ENCODE measurements around the gene ZMIZ1.

ZMIZ1 gene

DNA sequence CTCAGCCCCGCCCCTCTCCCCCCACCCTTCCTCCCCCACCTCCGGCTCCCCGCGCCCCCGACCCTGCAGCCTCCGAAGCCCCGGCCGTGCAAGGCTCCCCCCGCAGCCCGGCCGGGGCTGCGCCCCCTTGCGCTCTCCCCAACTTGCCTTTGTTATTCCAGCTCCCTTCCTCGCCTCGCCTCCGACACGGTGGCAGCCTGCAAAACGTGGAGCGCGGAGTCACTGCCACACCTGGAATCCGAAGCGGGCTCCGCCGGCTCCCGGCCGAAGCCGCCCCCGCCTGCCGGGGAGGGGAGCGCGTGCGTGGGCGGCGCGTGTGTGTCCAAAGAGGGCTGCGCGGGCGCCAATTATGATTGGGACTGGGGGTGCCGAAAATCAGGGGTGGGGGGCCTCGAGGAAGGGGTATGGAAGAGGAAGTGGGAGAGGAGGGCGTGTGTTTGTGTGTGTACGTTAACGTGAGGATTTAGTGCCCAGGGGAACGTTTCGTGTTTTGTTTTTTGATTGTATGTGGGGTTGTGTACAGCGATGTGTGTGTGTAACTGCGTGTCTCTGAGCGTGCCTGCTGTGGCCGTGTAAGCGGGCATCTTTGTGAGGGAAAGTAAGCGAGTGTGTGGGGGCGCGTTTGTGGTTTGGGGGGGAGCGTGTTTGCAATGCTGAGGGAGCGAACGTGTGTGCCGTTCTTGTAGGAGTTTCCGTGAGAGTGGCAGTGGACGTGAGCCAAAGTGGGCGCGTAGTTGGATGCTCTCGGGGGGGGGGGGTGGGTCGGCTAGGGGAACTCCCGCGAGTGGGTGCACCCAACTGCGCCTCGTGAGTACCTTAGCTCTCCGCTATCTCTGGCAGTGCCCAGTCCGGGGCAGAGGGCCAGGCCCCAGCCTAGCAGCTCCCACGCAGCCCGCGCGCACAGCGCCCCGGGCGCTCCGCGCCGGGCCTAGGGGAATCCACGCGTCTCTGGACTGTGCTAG, 1.2 kb upstream of the ZMIZ1 start:
- Histone ChIP-seq H3K27me3 (replicated peaks in 2 of 5; ENCODE audit: control insufficient read depth in 4 of 5, insufficient read depth in 5 of 5, low read length in 4 of 5) (no peaks in the 10 kb centered on the region), H3K4me1 (ENCODE audit: control extremely low read depth in 1 of 4, control insufficient read depth in 4 of 4, insufficient read depth in 4 of 4, low read length in 3 of 4) (peaks cover 4 to 72% (median 49%) of the 10 kb centered on the region in 4 experiments), H3K27ac (ENCODE audit: insufficient read depth in 1 of 2, low read depth in 1 of 2, low read length in 2 of 2, poor library complexity in 1 of 2, severe bottlenecking in 2 of 2) (peak overlapping the region in 1 of 2 experiments; percentile 66), H3K36me3 (ENCODE audit: control insufficient read depth in 4 of 4, insufficient read depth in 4 of 4, low read length in 3 of 4) (no peaks in the 10 kb centered on the region), H3K9me3 (ENCODE audit: control extremely low read depth in 1 of 5, control insufficient read depth in 4 of 5, insufficient read depth in 2 of 5, low read depth in 1 of 5, low read length in 4 of 5) (no peaks in the 10 kb centered on the region), H3K4me3 (ENCODE audit: control insufficient read depth in 1 of 7, extremely low read depth in 1 of 7, insufficient read depth in 4 of 7, low read depth in 2 of 7, low read length in 6 of 7) (peak overlapping the region; percentile 20 to 99 (median 93))
- 0% methylated on average over 28 of the region's 81 CpGs for WGBS (ENCODE audit: insufficient coverage)
- DNase-seq: peak; percentile 93 to 98 (median 97)
- POLR2A ChIA-PET: interaction anchor here (0.5 to 1.2 kb wide), 7 partner anchors 13 to 779 kb away, joined by 3 read pairs; no protein-coding TSS in a partner anchor
- CTCF ChIA-PET: interaction anchor here (0.6 to 8.6 kb wide), 15 partner anchors 13 to 670 kb away, joined by 3 to 45 read pairs (median 3); no protein-coding TSS in a partner anchor

DNA sequence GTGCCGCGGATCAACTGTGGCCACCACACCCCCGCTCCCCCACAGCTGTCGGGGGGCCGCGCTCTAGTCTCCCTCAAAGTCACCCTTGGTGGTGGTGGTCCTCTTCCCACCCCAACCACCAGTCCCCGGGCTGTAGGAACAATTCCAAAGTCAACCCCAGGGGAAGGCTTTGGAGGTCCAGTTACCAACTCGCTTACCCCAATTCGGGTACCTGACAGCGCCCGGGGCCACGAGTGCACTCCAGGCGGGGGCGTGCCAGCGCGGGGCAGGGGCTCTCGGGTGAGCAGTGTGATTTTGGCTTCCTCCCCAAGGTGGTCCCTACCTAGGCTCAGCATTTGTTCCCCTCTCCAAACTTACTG, 584 bp upstream of the ZMIZ1 start:
- Histone ChIP-seq H3K4me3 (ENCODE audit: control insufficient read depth in 1 of 7, extremely low read depth in 1 of 7, insufficient read depth in 4 of 7, low read depth in 2 of 7, low read length in 6 of 7) (peak overlapping the region in 6 of 7 experiments; percentile 77 to 99 (median 96)), H3K27me3 (replicated peaks in 2 of 5; ENCODE audit: control insufficient read depth in 4 of 5, insufficient read depth in 5 of 5, low read length in 4 of 5) (no peaks in the 10 kb centered on the region), H3K27ac (ENCODE audit: insufficient read depth in 1 of 2, low read depth in 1 of 2, low read length in 2 of 2, poor library complexity in 1 of 2, severe bottlenecking in 2 of 2) (peak overlapping the region in 1 of 2 experiments; percentile 90), H3K9me3 (ENCODE audit: control extremely low read depth in 1 of 5, control insufficient read depth in 4 of 5, insufficient read depth in 2 of 5, low read depth in 1 of 5, low read length in 4 of 5) (no peaks in the 10 kb centered on the region), H3K4me1 (ENCODE audit: control extremely low read depth in 1 of 4, control insufficient read depth in 4 of 4, insufficient read depth in 4 of 4, low read length in 3 of 4) (peaks cover 4 to 72% (median 49%) of the 10 kb centered on the region in 4 experiments), H3K36me3 (ENCODE audit: control insufficient read depth in 4 of 4, insufficient read depth in 4 of 4, low read length in 3 of 4) (peaks cover 0 to 6% (median 0%) of the 10 kb centered on the region in 4 experiments)
- POLR2A ChIA-PET: interaction anchor here (0.6 to 1.2 kb wide), 3 partner anchors 59 to 127 kb away, joined by 3 read pairs; no protein-coding TSS in a partner anchor
- CTCF ChIA-PET: interaction anchor here (0.6 to 1.7 kb wide), 5 partner anchors 23 to 81 kb away, joined by 3 to 5 read pairs (median 4); no protein-coding TSS in a partner anchor
- DNase-seq: peak in 2 of 3 donors; percentile 41 to 58
- 2% methylated on average over 8 of the region's 17 CpGs for WGBS (ENCODE audit: insufficient coverage)

DNA sequence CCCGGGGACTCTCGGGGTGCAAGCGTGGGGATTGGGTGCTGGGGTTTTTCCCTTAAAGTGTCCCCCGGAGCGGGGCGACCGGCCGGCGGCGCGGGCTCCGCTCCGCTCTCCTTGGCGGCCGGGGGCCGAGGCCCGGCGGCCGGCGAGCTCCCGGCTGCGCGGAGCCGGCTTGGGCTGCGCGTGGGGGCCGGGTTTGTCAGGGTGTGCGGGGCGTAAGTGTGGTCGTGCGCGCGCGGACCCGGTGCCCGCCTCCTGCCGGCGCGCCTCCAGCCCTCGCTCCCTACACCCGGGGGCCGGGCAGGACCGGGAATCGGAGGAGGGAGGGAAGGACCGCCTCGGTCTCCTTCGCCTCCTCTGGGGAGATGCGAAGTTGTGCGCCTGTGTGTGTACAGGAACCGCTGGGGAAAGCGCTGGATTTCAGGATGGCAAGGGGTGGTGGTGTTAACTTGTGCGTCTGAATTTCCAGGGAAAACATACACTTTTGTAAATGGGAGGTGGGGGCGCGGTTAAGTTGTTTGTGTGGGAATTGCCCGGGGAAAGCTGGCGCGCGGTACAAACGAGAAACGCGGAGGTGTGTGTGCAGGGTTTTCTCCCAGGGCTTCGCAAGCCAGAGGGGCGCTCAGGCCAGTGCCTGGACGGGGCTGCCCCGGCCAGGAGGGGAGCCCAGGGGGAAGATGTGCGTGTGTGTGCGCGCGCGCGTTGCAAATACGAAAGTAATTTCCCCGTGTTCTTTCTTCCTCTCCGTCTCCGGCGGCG, 737 bp downstream of the ZMIZ1 start:
- no peaks in the 10 kb centered on the region for H3K27me3 ChIP-seq (replicated peaks in 2 of 5; ENCODE audit: control insufficient read depth in 4 of 5, insufficient read depth in 5 of 5, low read length in 4 of 5)
- peak overlapping the region; percentile 77 to 99 (median 94) for H3K4me3 ChIP-seq (ENCODE audit: control insufficient read depth in 1 of 7, extremely low read depth in 1 of 7, insufficient read depth in 4 of 7, low read depth in 2 of 7, low read length in 6 of 7)
- POLR2A ChIA-PET: interaction anchor here (2.3 kb wide), 1 partner anchor 24 kb away, joined by 8 read pairs; no protein-coding TSS in a partner anchor
- CTCF ChIA-PET: interaction anchor here (0.6 to 1.3 kb wide), 4 partner anchors 17 to 125 kb away, joined by 3 to 4 read pairs (median 3); no protein-coding TSS in a partner anchor
- H3K36me3 ChIP-seq (ENCODE audit: control insufficient read depth in 4 of 4, insufficient read depth in 4 of 4, low read length in 3 of 4): peaks cover 0 to 7% (median 0%) of the 10 kb centered on the region in 4 experiments
- DNase-seq: peak in 2 of 3 donors; percentile 62 to 75
- H3K27ac ChIP-seq (ENCODE audit: insufficient read depth in 1 of 2, low read depth in 1 of 2, low read length in 2 of 2, poor library complexity in 1 of 2, severe bottlenecking in 2 of 2): peak overlapping the region; percentile 85 to 90
- WGBS (ENCODE audit: insufficient coverage): under 1% methylated on average over 47 of the region's 77 CpGs
- no peaks in the 10 kb centered on the region for H3K9me3 ChIP-seq (ENCODE audit: control extremely low read depth in 1 of 5, control insufficient read depth in 4 of 5, insufficient read depth in 2 of 5, low read depth in 1 of 5, low read length in 4 of 5)
- peaks cover 4 to 72% (median 56%) of the 10 kb centered on the region in 4 experiments for H3K4me1 ChIP-seq (ENCODE audit: control extremely low read depth in 1 of 4, control insufficient read depth in 4 of 4, insufficient read depth in 4 of 4, low read length in 3 of 4)

DNA sequence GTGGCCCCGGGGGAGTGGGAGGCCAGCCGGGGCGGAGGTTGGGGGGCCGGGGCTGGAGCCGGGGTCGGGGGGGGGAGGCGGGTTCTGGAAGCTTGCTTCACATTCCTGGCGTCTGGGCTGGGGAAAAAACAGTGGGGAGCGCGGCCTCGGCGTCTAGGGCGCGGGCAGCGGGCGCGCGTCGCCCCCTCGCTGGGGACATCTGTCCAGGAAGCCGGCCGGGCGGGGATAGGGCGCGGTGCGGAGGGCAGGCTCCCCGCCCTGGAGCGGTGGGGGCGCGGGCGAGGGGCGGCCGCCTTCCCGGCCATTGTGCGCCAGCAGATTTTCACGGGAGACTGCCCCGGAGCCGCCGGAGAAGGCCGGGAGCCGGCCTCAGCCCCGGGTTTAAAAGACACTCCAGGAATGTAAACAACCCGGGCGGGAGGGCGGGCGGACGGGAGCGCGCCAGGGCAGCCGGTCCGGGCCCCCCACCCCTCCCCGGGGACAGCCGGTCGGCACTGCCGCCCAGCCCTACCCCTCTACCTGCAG, 1.4 kb downstream of the ZMIZ1 start:
- Histone ChIP-seq H3K27ac (ENCODE audit: insufficient read depth in 1 of 2, low read depth in 1 of 2, low read length in 2 of 2, poor library complexity in 1 of 2, severe bottlenecking in 2 of 2) (peak overlapping the region; percentile 85 to 90), H3K4me1 (ENCODE audit: control extremely low read depth in 1 of 4, control insufficient read depth in 4 of 4, insufficient read depth in 4 of 4, low read length in 3 of 4) (peaks cover 4 to 72% (median 61%) of the 10 kb centered on the region in 4 experiments), H3K36me3 (ENCODE audit: control insufficient read depth in 4 of 4, insufficient read depth in 4 of 4, low read length in 3 of 4) (peaks cover 0 to 10% (median 0%) of the 10 kb centered on the region in 4 experiments), H3K27me3 (replicated peaks in 2 of 5; ENCODE audit: control insufficient read depth in 4 of 5, insufficient read depth in 5 of 5, low read length in 4 of 5) (no peaks in the 10 kb centered on the region), H3K4me3 (ENCODE audit: control insufficient read depth in 1 of 7, extremely low read depth in 1 of 7, insufficient read depth in 4 of 7, low read depth in 2 of 7, low read length in 6 of 7) (peak overlapping the region; percentile 77 to 99 (median 94)), H3K9me3 (ENCODE audit: control extremely low read depth in 1 of 5, control insufficient read depth in 4 of 5, insufficient read depth in 2 of 5, low read depth in 1 of 5, low read length in 4 of 5) (no peaks in the 10 kb centered on the region)
- ChIA-PET CTCF (interaction anchor here (1.0 to 1.7 kb wide), 5 partner anchors 13 to 35 kb away, joined by 3 to 7 read pairs (median 4); no protein-coding TSS in a partner anchor), POLR2A (interaction anchor here (1.0 to 2.3 kb wide), 2 partner anchors 24 to 62 kb away, joined by 4 to 8 read pairs; no protein-coding TSS in a partner anchor)
- WGBS (ENCODE audit: insufficient coverage): 0% methylated on average over 30 of the region's 55 CpGs
- no peak for DNase-seq

DNA sequence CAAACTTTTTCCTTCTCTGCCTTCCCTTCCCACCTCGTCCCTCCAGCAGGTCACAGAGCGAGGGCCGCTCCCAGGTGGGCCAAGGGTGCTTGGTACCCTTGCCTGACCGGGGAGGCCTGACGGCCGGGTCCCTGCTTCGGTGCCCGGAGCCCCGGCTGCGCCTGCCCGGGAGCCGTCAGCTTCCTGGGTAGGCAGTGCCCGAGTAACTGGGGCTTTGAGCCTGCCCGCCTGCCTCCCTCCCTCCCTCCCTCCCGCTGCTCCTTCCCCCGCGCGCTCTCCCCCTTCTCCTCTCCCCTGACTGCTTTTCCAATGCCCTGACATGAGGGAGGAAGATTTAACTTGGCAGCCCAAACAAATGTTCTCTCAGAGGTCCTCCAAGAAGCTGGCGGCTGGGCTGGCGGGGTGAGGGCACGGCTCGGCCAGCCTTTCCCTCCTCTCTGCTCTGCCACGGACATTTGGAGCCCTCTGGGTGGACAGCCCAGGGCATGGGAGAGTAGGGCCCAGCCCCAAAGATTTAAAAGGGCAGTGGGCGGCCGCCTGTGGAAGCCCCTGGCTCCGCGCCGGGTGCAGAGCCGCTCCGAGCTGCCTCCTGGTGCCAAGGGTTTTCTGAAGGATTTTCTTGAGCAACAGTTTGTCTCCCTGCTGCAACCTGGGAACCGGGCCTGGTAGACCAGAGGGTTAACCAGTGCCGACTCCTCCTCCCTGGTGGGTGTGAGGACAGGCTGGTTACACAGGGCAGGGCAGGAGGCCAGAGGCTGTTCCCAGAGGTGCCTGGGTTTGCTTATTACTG, 2.0 kb downstream of the ZMIZ1 start:
- peaks cover 4 to 72% (median 64%) of the 10 kb centered on the region in 4 experiments for H3K4me1 ChIP-seq (ENCODE audit: control extremely low read depth in 1 of 4, control insufficient read depth in 4 of 4, insufficient read depth in 4 of 4, low read length in 3 of 4)
- H3K36me3 ChIP-seq (ENCODE audit: control insufficient read depth in 4 of 4, insufficient read depth in 4 of 4, low read length in 3 of 4): peaks cover 0 to 14% (median under 1%) of the 10 kb centered on the region in 4 experiments
- H3K27ac ChIP-seq (ENCODE audit: insufficient read depth in 1 of 2, low read depth in 1 of 2, low read length in 2 of 2, poor library complexity in 1 of 2, severe bottlenecking in 2 of 2): peak overlapping the region; percentile 85 to 90
- peak in 2 of 3 donors; percentile 61 to 66 for DNase-seq
- ChIA-PET CTCF (interaction anchor here (0.9 to 2.1 kb wide), 12 partner anchors 9 to 125 kb away, joined by 3 to 9 read pairs (median 4); no protein-coding TSS in a partner anchor), POLR2A (interaction anchor here (0.8 to 2.3 kb wide), 6 partner anchors 18 to 124 kb away, joined by 4 to 8 read pairs (median 4); no protein-coding TSS in a partner anchor)
- H3K9me3 ChIP-seq (ENCODE audit: control extremely low read depth in 1 of 5, control insufficient read depth in 4 of 5, insufficient read depth in 2 of 5, low read depth in 1 of 5, low read length in 4 of 5): no peaks in the 10 kb centered on the region
- WGBS (ENCODE audit: insufficient coverage): 0% methylated on average over 20 of the region's 32 CpGs
- H3K4me3 ChIP-seq (ENCODE audit: control insufficient read depth in 1 of 7, extremely low read depth in 1 of 7, insufficient read depth in 4 of 7, low read depth in 2 of 7, low read length in 6 of 7): peak overlapping the region; percentile 68 to 99 (median 93)
- no peaks in the 10 kb centered on the region for H3K27me3 ChIP-seq (replicated peaks in 2 of 5; ENCODE audit: control insufficient read depth in 4 of 5, insufficient read depth in 5 of 5, low read length in 4 of 5)

Data from common myeloid progenitor, CD34-positive (primary cell).